DMS53 treated with DMSO at 0.1 percent for 48 hours (cell line): ENCODE measurements around the gene ANKRD13D.

ENCODE experiments used
- DNase-seq: peaks from one replicate; lab custom pipeline; 2025; ENCODE audit not compliant: unreplicated experiment; lab: John Stamatoyannopoulos, UW

ANKRD13D gene

GRCh38 chr11:67289226-67289650 lies at the start of gene ANKRD13D:
ANKRD13D (plus strand) TSS chr11:67289303; CDS start chr11:67289461, 158 bp downstream.
- no peak for DNase-seq

GRCh38 chr11:67239783-67240575 lies 49.1 kb upstream of the ANKRD13D start:
- peak; percentile 99 for DNase-seq

- peak; percentile 59 for DNase-seq
Measured at GRCh38 chr11:67240576-67241389, 48.3 kb upstream of the ANKRD13D start.

GRCh38 chr11:67242548-67242947 lies 46.6 kb upstream of the ANKRD13D start:
- no peak for DNase-seq

GRCh38 chr11:67243051-67243450 lies 46.1 kb upstream of the ANKRD13D start:
- no peak for DNase-seq

- DNase-seq: no peak
Measured at GRCh38 chr11:67245046-67245445, 44.1 kb upstream of the ANKRD13D start.

GRCh38 chr11:67247946-67248550 lies 41.1 kb upstream of the ANKRD13D start:
- no peak for DNase-seq

- DNase-seq: no peak
Measured at GRCh38 chr11:67248653-67249052, 40.5 kb upstream of the ANKRD13D start.

- no peak for DNase-seq
Measured at GRCh38 chr11:67250059-67251043, 38.8 kb upstream of the ANKRD13D start.

GRCh38 chr11:67251841-67252240 lies 37.3 kb upstream of the ANKRD13D start:
- DNase-seq: no peak

GRCh38 chr11:67252831-67253239 lies 36.3 kb upstream of the ANKRD13D start:
- peak; percentile 17 for DNase-seq

- DNase-seq: no peak
Measured at GRCh38 chr11:67253872-67254624, 35.1 kb upstream of the ANKRD13D start.

- DNase-seq: no peak
Measured at GRCh38 chr11:67254798-67255197, 34.3 kb upstream of the ANKRD13D start.

- no peak for DNase-seq
Measured at GRCh38 chr11:67255353-67255752, 33.8 kb upstream of the ANKRD13D start.

- no peak for DNase-seq
Measured at GRCh38 chr11:67255864-67256263, 33.2 kb upstream of the ANKRD13D start.

GRCh38 chr11:67256477-67257135 lies 32.5 kb upstream of the ANKRD13D start:
- no peak for DNase-seq

- DNase-seq: no peak
Measured at GRCh38 chr11:67260406-67260805, 28.7 kb upstream of the ANKRD13D start.

- peak; percentile 30 for DNase-seq
Measured at GRCh38 chr11:67260885-67261639, 28.0 kb upstream of the ANKRD13D start.

- DNase-seq: no peak
Measured at GRCh38 chr11:67261640-67261945, 27.5 kb upstream of the ANKRD13D start.
